T-cell (primary cell): ENCODE measurements around the gene CASK. TPM values are rescaled to one million over a fixed set of nuclear protein-coding genes. Genes with fewer than 3 reads are reported as not detected.

Experiments used
- ATAC-seq, 4 experiments: fragments of 200-7000 bp in 3 of 4; fragments of 150-1000 bp in 1 of 4; cut with Tn5 transposase; replicated peaks in 1 of 4; 1 replicate in 3 of 4; 2 replicates in 1 of 4; pipeline ENCODE4 v1.10.0; 2021; ENCODE audit warnings: moderate library complexity in 3 of 4, mild to moderate bottlenecking in 2 of 4, moderate number of reproducible peaks in 1 of 4
- CTCF ChIA-PET, 2 donors: fragments of 300-600 bp; sonication (Branson Sonifier 250); formaldehyde crosslinking; loops; one replicate each; lab custom pipeline; 2022; ENCODE audit warnings: antibody characterized with exemption in 2 of 2; lab: Charles Lee
- POLR2A ChIA-PET, 2 donors: fragments of 300-600 bp; sonication (Branson Sonifier 250); formaldehyde crosslinking; loops; one replicate each; lab custom pipeline; 2022; ENCODE audit warnings: antibody characterized with exemption in 2 of 2; lab: Charles Lee
- DNase-seq, 35 experiments: peaks; one replicate each; pipeline versions ENCODE4 v3.0.0 to v3.0.0-alpha.2; 2013 to 2023
- H3K27ac ChIP-seq: one replicate; pipeline ENCODE4 v1.5.1; 2013; ENCODE audit warnings: low read length
- H3K27me3 ChIP-seq, 2 experiments: replicated peaks in 1 of 2; 1 replicate in 1 of 2; 2 replicates in 1 of 2; pipeline versions ENCODE4 v1.6.1 to v1.7.0; 2013; ENCODE audit warnings: low read length in 1 of 2, mixed read lengths in 1 of 2; ENCODE audit not compliant: control insufficient read depth in 2 of 2, insufficient read depth in 2 of 2; ENCODE audit errors: extremely low read depth in 1 of 2
- H3K36me3 ChIP-seq, 2 donors: 1 replicate in 1 of 2; 2 replicates in 1 of 2; pipeline versions ENCODE4 v1.6.1 to v1.7.0; 2013; ENCODE audit warnings: low read length in 1 of 2; ENCODE audit not compliant: control insufficient read depth in 2 of 2, insufficient read depth in 1 of 2; ENCODE audit errors: extremely low read depth in 1 of 2
- H3K4me1 ChIP-seq, 2 experiments: 1 replicate in 1 of 2; 2 replicates in 1 of 2; pipeline versions ENCODE4 v1.6.1 to v1.7.0; 2013; ENCODE audit warnings: low read length in 2 of 2, mixed read lengths in 1 of 2; ENCODE audit not compliant: insufficient read depth in 2 of 2, control insufficient read depth in 1 of 2; ENCODE audit errors: extremely low read depth in 1 of 2
- H3K4me3 ChIP-seq, 2 donors: 1 replicate in 1 of 2; 2 replicates in 1 of 2; pipeline versions ENCODE4 v1.5.1 to v1.7.0; 2013; ENCODE audit warnings: mild to moderate bottlenecking in 2 of 2, low read length in 1 of 2, moderate library complexity in 1 of 2; ENCODE audit not compliant: control insufficient read depth in 1 of 2; ENCODE audit errors: extremely low read depth in 1 of 2
- H3K9me3 ChIP-seq: 2 replicates; pipeline ENCODE4 v1.7.0; 2013
- H3K27ac Mint-ChIP-seq, 2 donors: one replicate each; pipeline ENCODE4 v1.8.0; 2020 to 2021; ENCODE audit warnings: mild to moderate bottlenecking in 2 of 2, mixed read lengths in 2 of 2
- H3K27me3 Mint-ChIP-seq, 2 donors: one replicate each; pipeline ENCODE4 v1.8.0; 2021 to 2022; ENCODE audit warnings: mixed read lengths in 2 of 2
- H3K36me3 Mint-ChIP-seq: one replicate; pipeline ENCODE4 v1.8.0; 2021; ENCODE audit warnings: mixed read lengths
- H3K4me1 Mint-ChIP-seq, 3 donors: one replicate each; pipeline ENCODE4 v1.8.0; 2020 to 2022; ENCODE audit warnings: mixed read lengths in 3 of 3, mild to moderate bottlenecking in 1 of 3
- H3K4me3 Mint-ChIP-seq, 3 donors: one replicate each; pipeline ENCODE4 v1.8.0; 2020 to 2022; ENCODE audit warnings: mild to moderate bottlenecking in 3 of 3, mixed read lengths in 3 of 3, moderate library complexity in 3 of 3
- H3K9me3 Mint-ChIP-seq, 3 donors: one replicate each; pipeline ENCODE4 v1.8.0; 2020 to 2022; ENCODE audit warnings: mixed read lengths in 3 of 3
- WGBS: methylation state at CpG from one replicate; pipeline ENCODE4 v1.1.5; 2013; ENCODE audit warnings: missing lambda C conversion rate; ENCODE audit not compliant: insufficient coverage; 5-methylcytosine and 5-hydroxymethylcytosine counted together
- total RNA-seq, 35 experiments: library from RNA in 6 of 35; stranded (reverse) in 6 of 35; fragments of 120-200 nt in 1 of 35; gene quantifications; one replicate each; pipeline versions ENCODE4 v1.2.1 to v1.2.4 and lab custom pipeline; 2013 to 2026

CASK gene
- total RNA-seq, 5 donors from 2014 or later (not counting 1 experiment from before 2014, with no cell fraction given) = 52.6 to 81.6 (median 67.5) TPM

GRCh38 chrX:41470706-41471105, 452.6 kb downstream of the CASK start:
- Histone ChIP-seq H3K4me1 (no peaks in the 10 kb centered on the region), H3K27ac (no peak overlapping the region), H3K9me3 (no peaks in the 10 kb centered on the region), H3K4me3 (no peak overlapping the region), H3K36me3 (no peaks in the 10 kb centered on the region), H3K27me3 (no peaks in the 10 kb centered on the region)
- ChIA-PET POLR2A (no interaction called here), CTCF (interaction anchor here in 1 of 2 donors (0.6 kb wide), 1 partner anchor 1614 kb away, joined by 6 read pairs; no protein-coding TSS in a partner anchor)
- no peaks in the 10 kb centered on the region for H3K4me1 Mint-ChIP-seq
- no peak overlapping the region for H3K4me3 Mint-ChIP-seq
- no peak for ATAC-seq
- no peaks in the 10 kb centered on the region for H3K9me3 Mint-ChIP-seq
- WGBS = no CpG with 5 or more reads among the region's 7 CpGs
- no peaks in the 10 kb centered on the region for H3K36me3 Mint-ChIP-seq
- H3K27ac Mint-ChIP-seq = no peak overlapping the region
- H3K27me3 Mint-ChIP-seq = peaks cover 0 to 7% of the 10 kb centered on the region in 2 donors
- no peak for DNase-seq

DNA sequence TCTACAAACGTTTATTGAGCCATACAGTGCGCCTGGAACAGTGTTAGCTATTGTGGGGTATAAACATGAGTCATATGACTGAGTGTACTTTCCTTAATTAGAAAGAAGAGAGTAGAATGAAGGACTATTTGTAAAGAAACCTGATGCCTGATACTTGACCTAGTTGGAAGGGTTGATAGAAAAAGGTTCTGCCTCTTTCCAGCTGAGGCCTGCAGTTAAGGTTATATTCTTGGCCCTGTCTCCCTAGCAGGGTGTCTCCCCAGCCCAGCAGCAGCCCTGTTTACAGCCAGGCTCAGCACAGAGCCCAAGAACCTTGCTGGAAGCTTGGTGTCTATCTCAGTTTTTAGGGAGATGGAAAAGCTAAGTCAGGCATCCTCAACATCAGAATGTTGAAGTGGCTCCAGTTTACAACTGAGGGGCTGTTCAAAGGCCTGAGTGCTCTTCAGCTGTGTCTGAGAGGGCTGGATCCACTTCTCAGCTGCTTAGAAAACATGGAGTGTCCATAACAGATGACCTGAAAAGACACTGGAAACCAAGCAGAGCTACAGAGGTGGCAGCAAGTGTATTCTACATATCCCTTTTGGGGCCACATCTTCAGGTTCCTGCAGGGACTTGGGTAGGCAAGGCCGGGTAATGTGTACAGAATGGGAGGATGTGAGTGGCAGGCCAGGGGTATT, 454.6 kb downstream of the CASK start:
- POLR2A ChIA-PET = no interaction called here
- no peak overlapping the region for H3K27ac ChIP-seq
- H3K9me3 ChIP-seq = no peaks in the 10 kb centered on the region

More for the DNA sequence above, 454.6 kb downstream of the CASK start:
- H3K27me3 Mint-ChIP-seq = peaks cover 0 to 10% of the 10 kb centered on the region in 2 donors
- no peak overlapping the region for H3K27ac Mint-ChIP-seq
- H3K4me3 Mint-ChIP-seq = no peak overlapping the region
- ATAC-seq = no peak
- Histone ChIP-seq H3K36me3 (no peaks in the 10 kb centered on the region), H3K4me3 (no peak overlapping the region), H3K27me3 (no peaks in the 10 kb centered on the region), H3K4me1 (no peaks in the 10 kb centered on the region)
- H3K36me3 Mint-ChIP-seq = no peaks in the 10 kb centered on the region
- no peaks in the 10 kb centered on the region for H3K4me1 Mint-ChIP-seq
- no CpG with 5 or more reads among the region's 3 CpGs for WGBS
- DNase-seq = no peak
- H3K9me3 Mint-ChIP-seq = no peaks in the 10 kb centered on the region
- CTCF ChIA-PET = no interaction called here

Other genes starting within 250 kb of the CASK start
- gene GPR34, start 234.6 kb downstream of the CASK start, total RNA-seq = under 1 TPM in 1 of 5 donors, not detected in 4; 0.30 TPM
- gene GPR82, start 199.4 kb downstream of the CASK start, total RNA-seq = under 1 TPM in 3 of 5 donors, not detected in 2; 0.07 to 0.22 (median 0.15) TPM